H1 (cell line): Measurements from ENCODE around the gene ZNF282. TPM values are rescaled to one million over a fixed set of nuclear protein-coding genes. Genes with fewer than 3 reads are reported as not detected.

Experiments
- CTCF ChIA-PET: fragments of 300-600 bp; sonication (Branson Sonifier 250); formaldehyde crosslinking; loops from one replicate; lab custom pipeline; 2021; ENCODE audit not compliant: partially characterized antibody; lab: Charles Lee
- POLR2A ChIA-PET: fragments of 300-600 bp; sonication (Branson Sonifier 250); formaldehyde crosslinking; loops from one replicate; lab custom pipeline; 2021; ENCODE audit warnings: inconsistent platforms; ENCODE audit not compliant: partially characterized antibody; lab: Charles Lee
- DNase-seq, 2 experiments: peaks; one replicate each; pipeline versions ENCODE4 v3.0.0 to v3.0.0-alpha.2; 2010 to 2022; ENCODE audit warnings: low spot score in 2 of 2, low read depth in 1 of 2, mixed read lengths in 1 of 2
- FAIRE-seq: peaks from 2 replicates; lab custom pipeline; 2011; peaks lifted over from hg19 to GRCh38; lab: Jason Lieb, UNC
- H2AFZ ChIP-seq: 2 replicates; pipeline ENCODE4 v1.8.1; 2012; ENCODE audit warnings: low read length, inconsistent platforms
- H2AK5ac ChIP-seq: 2 replicates; pipeline ENCODE4 v1.6.1; 2013; ENCODE audit warnings: low read depth, low read length
- H2BK120ac ChIP-seq: replicated peaks from 2 replicates; pipeline ENCODE3; 2013; ENCODE audit warnings: low read depth, low read length, inconsistent platforms
- H2BK12ac ChIP-seq: 2 replicates; pipeline ENCODE4 v1.6.1; 2013; ENCODE audit warnings: low read depth, low read length
- H2BK15ac ChIP-seq: 2 replicates; pipeline ENCODE4 v1.6.1; 2013; ENCODE audit warnings: low read length
- H2BK20ac ChIP-seq: 2 replicates; pipeline ENCODE4 v1.6.1; 2013; ENCODE audit warnings: low read length
- H2BK5ac ChIP-seq: 2 replicates; pipeline ENCODE4 v1.6.1; 2013; ENCODE audit warnings: low read depth, low read length
- H3K14ac ChIP-seq: 2 replicates; pipeline ENCODE4 v1.6.1; 2013; ENCODE audit warnings: inconsistent platforms; ENCODE audit not compliant: insufficient read length
- H3K18ac ChIP-seq: 2 replicates; pipeline ENCODE4 v1.6.1; 2013; ENCODE audit warnings: low read length; ENCODE audit errors: extremely low read depth
- H3K23ac ChIP-seq: 2 replicates; pipeline ENCODE4 v1.6.1; 2013; ENCODE audit warnings: inconsistent platforms; ENCODE audit not compliant: insufficient read length
- H3K23me2 ChIP-seq: 2 replicates; pipeline ENCODE4 v1.6.1; 2013; ENCODE audit warnings: low read depth, low read length
- H3K27ac ChIP-seq: 2 replicates; pipeline ENCODE4 v1.6.1; 2011; ENCODE audit warnings: low read depth, low read length, inconsistent platforms
- H3K27me3 ChIP-seq, 4 experiments: replicated peaks in 1 of 4; 1 replicate in 1 of 4; 2 replicates in 3 of 4; pipeline versions ENCODE4 v1.6.1 to v1.8.1; 2011 to 2013; ENCODE audit warnings: low read length in 3 of 4, mild to moderate bottlenecking in 3 of 4, inconsistent platforms in 2 of 4, mixed read lengths in 2 of 4, moderate library complexity in 1 of 4; ENCODE audit not compliant: control insufficient read depth in 3 of 4, insufficient read depth in 3 of 4; ENCODE audit errors: extremely low read depth in 1 of 4
- H3K36me3 ChIP-seq, 4 experiments: 2 replicates each; pipeline versions ENCODE4 v1.6.1 to v1.8.1; 2011 to 2013; ENCODE audit warnings: mild to moderate bottlenecking in 4 of 4, low read length in 3 of 4, moderate library complexity in 2 of 4, control low read depth in 1 of 4, inconsistent platforms in 1 of 4; ENCODE audit not compliant: insufficient read depth in 4 of 4, control insufficient read depth in 2 of 4
- H3K4ac ChIP-seq: replicated peaks from 2 replicates; pipeline ENCODE3; 2013; ENCODE audit warnings: low read length, low read depth, mixed read lengths, inconsistent platforms; ENCODE audit not compliant: insufficient read length
- H3K4me1 ChIP-seq, 4 experiments: replicated peaks in 1 of 4; 1 replicate in 1 of 4; 2 replicates in 3 of 4; pipeline versions ENCODE4 v1.6.1 to v1.8.1; 2011 to 2013; ENCODE audit warnings: low read length in 3 of 4, inconsistent platforms in 2 of 4, mixed read lengths in 1 of 4; ENCODE audit not compliant: insufficient read depth in 4 of 4, control insufficient read depth in 3 of 4
- H3K4me2 ChIP-seq, 2 experiments: 2 replicates each; pipeline versions ENCODE4 v1.6.1 to v1.8.1; 2011 to 2013; ENCODE audit warnings: low read depth in 2 of 2, low read length in 2 of 2, control low read depth in 1 of 2, inconsistent platforms in 1 of 2, mild to moderate bottlenecking in 1 of 2; ENCODE audit not compliant: insufficient read depth in 1 of 2
- H3K4me3 ChIP-seq, 4 experiments: fragments of 200-600, 300-600 bp in 1 of 4; sonication (generic), shearing (Covaris generic), sonication (Bioruptor Twin) in 1 of 4; 2 replicates each; pipeline versions ENCODE4 v1.5.1 to v1.8.1; 2011 to 2016; ENCODE audit warnings: low read length in 4 of 4, low read depth in 3 of 4, control low read depth in 2 of 4, inconsistent platforms in 2 of 4, mild to moderate bottlenecking in 2 of 4, mixed read lengths in 1 of 4, moderate library complexity in 1 of 4; ENCODE audit not compliant: insufficient read depth in 2 of 4; ENCODE audit errors: extremely low read depth in 1 of 4
- H3K56ac ChIP-seq: replicated peaks from 2 replicates; pipeline ENCODE3; 2013; ENCODE audit warnings: low read depth, mild to moderate bottlenecking, mixed read lengths, low read length, inconsistent platforms; ENCODE audit not compliant: insufficient read length
- H3K79me1 ChIP-seq: 2 replicates; pipeline ENCODE4 v1.6.1; 2013; ENCODE audit warnings: low read depth, low read length, control low read depth
- H3K79me2 ChIP-seq, 2 experiments: 2 replicates each; pipeline versions ENCODE4 v1.6.1 to v1.8.1; 2012 to 2013; ENCODE audit warnings: low read length in 2 of 2, mild to moderate bottlenecking in 2 of 2, inconsistent platforms in 1 of 2; ENCODE audit not compliant: insufficient read depth in 2 of 2, control insufficient read depth in 1 of 2
- H3K9ac ChIP-seq, 4 experiments: replicated peaks in 1 of 4; 1 replicate in 1 of 4; 2 replicates in 3 of 4; pipeline versions ENCODE4 v1.6.1 to v1.8.1; 2011 to 2013; ENCODE audit warnings: low read depth in 3 of 4, low read length in 3 of 4, control low read depth in 2 of 4, mild to moderate bottlenecking in 2 of 4, moderate library complexity in 2 of 4, inconsistent platforms in 1 of 4; ENCODE audit errors: extremely low read depth in 1 of 4
- H3K9me3 ChIP-seq, 2 experiments: 2 replicates each; pipeline versions ENCODE4 v1.6.1 to v1.8.1; 2012 to 2013; ENCODE audit warnings: mild to moderate bottlenecking in 2 of 2, moderate library complexity in 2 of 2, control low read depth in 1 of 2, inconsistent platforms in 1 of 2, low read depth in 1 of 2, low read length in 1 of 2, mixed read lengths in 1 of 2; ENCODE audit not compliant: insufficient read depth in 2 of 2
- H4K20me1 ChIP-seq, 2 experiments: replicated peaks in 1 of 2; 2 replicates each; pipeline versions ENCODE3 to v1.8.1; 2011 to 2013; ENCODE audit warnings: inconsistent platforms in 2 of 2, low read length in 2 of 2, mild to moderate bottlenecking in 1 of 2; ENCODE audit not compliant: insufficient read depth in 2 of 2, control insufficient read depth in 1 of 2
- H4K5ac ChIP-seq: 2 replicates; pipeline ENCODE4 v1.6.1; 2013; ENCODE audit warnings: low read length, low read depth, mixed read lengths, inconsistent platforms; ENCODE audit not compliant: insufficient read length
- H4K8ac ChIP-seq: 2 replicates; pipeline ENCODE4 v1.8.0; 2013; ENCODE audit warnings: mild to moderate bottlenecking, moderate library complexity, low read length, inconsistent platforms; ENCODE audit not compliant: insufficient read depth; ENCODE audit errors: extremely low read depth
- H4K91ac ChIP-seq: replicated peaks from 2 replicates; pipeline ENCODE3; 2013; ENCODE audit warnings: low read length, mixed read lengths, inconsistent platforms; ENCODE audit not compliant: insufficient read length
- BCL11A ChIP-seq, 2 experiments: IDR thresholded peaks; one replicate each; pipeline ENCODE4 v1.6.1; 2011; ENCODE audit warnings: low read depth in 2 of 2, low read length in 2 of 2, mild to moderate bottlenecking in 2 of 2
- CTBP2 ChIP-seq: IDR thresholded peaks from 2 replicates; pipeline ENCODE4 v1.7.0; 2011; ENCODE audit warnings: borderline replicate concordance, mild to moderate bottlenecking, moderate library complexity, mixed read lengths, low read length; ENCODE audit not compliant: insufficient read depth, insufficient read length
- POU5F1 ChIP-seq: IDR thresholded peaks from 2 replicates; pipeline ENCODE4 v1.6.1; 2011; ENCODE audit warnings: low read depth, mild to moderate bottlenecking, low read length, moderate library complexity
- TAF7 ChIP-seq: optimal IDR thresholded peaks from 2 replicates; pipeline ENCODE3; 2011; ENCODE audit warnings: low read depth, mild to moderate bottlenecking, inconsistent platforms, low read length, moderate library complexity, borderline replicate concordance
- TCF12 ChIP-seq: IDR thresholded peaks from 2 replicates; pipeline ENCODE4 v1.6.1; 2011; ENCODE audit warnings: low read depth, mild to moderate bottlenecking, low read length
- ZNF274 ChIP-seq: IDR thresholded peaks from 2 replicates; pipeline ENCODE4 v1.7.0; 2012; ENCODE audit warnings: low read length, borderline replicate concordance; ENCODE audit errors: extremely low read depth
- WGBS, 2 experiments: shearing (Covaris generic) in 1 of 2; methylation state at CpG; one replicate each; pipeline versions ENCODE4 v1.1.6 to v1.1.7; 2013 to 2015; ENCODE audit warnings: low lambda C conversion rate in 2 of 2, mixed read lengths in 2 of 2, inconsistent platforms in 1 of 2, low coverage in 1 of 2, missing lambda C conversion rate in 1 of 2; ENCODE audit not compliant: insufficient replicate concordance in 2 of 2, insufficient coverage in 1 of 2, insufficient read length in 1 of 2; ENCODE audit errors: extremely low coverage in 1 of 2, missing lambda C conversion rate in 1 of 2; 5-methylcytosine and 5-hydroxymethylcytosine counted together
- polyA plus RNA-seq, 7 experiments: library from polyadenylated mRNA; depleted of rRNA in 3 of 7; stranded (reverse) in 5 of 7; unstranded in 2 of 7; fragments of >200 nt in 5 of 7; fragments of 200-250 nt in 2 of 7; gene quantifications; 1 replicate in 5 of 7; 2 replicates in 1 of 7; 4 replicates in 1 of 7; pipeline versions ENCODE4 v1.2.1 to v1.2.3, GENCODE V29; 2011 to 2013; ENCODE audit warnings: missing spikeins in 2 of 7, mixed read lengths in 2 of 7
- total RNA-seq: library from RNA; stranded (reverse); fragmentation: NEBNext Ultra II Directional; extraction: Animal tissue kit (Norgen Biotek cat#: 25700); gene quantifications from 2 replicates; pipeline ENCODE4 v1.2.1, GENCODE V29; 2021

ZNF282 gene
- total and polyA plus RNA-seq, 2 of the 8 experiments (the other 6 are each of a cell fraction or from before 2014, with no cell fraction given): 16.9 to 36.3 TPM

GRCh38 chr7:149225656-149226055 is 30.3 kb downstream of the ZNF282 start:
- H2BK12ac ChIP-seq: no peak overlapping the region
- TF ChIP-seq BCL11A (IDR thresholded peaks at IDR 0.05; ENCODE audit: low read depth in 2 of 2, low read length in 2 of 2) (no peak), ZNF274 (no peak), TAF7 (no peak), POU5F1 (no peak), TCF12 (no peak), CTBP2 (no peak)
- no peak overlapping the region for H4K5ac ChIP-seq
- H3K79me1 ChIP-seq: peaks cover 2% of the 10 kb centered on the region; the same call in 1 of the 2 replicates
- FAIRE-seq: no peak
- ChIA-PET CTCF (interaction anchor here (1.6 kb wide), 1 partner anchor 17 kb away, joined by 3 read pairs; no protein-coding TSS in a partner anchor), POLR2A (interaction anchor here (1.1 kb wide), 1 partner anchor 24 kb away, joined by 6 read pairs; no protein-coding TSS in a partner anchor)
- no peak overlapping the region for H2AK5ac ChIP-seq
- H2BK120ac ChIP-seq: no peak overlapping the region
- H3K27me3 ChIP-seq: no peaks in the 10 kb centered on the region
- H3K4ac ChIP-seq: no peak overlapping the region
- whole genome bisulfite sequencing, 2 experiments: 94% methylated on average over 22 of the region's 22 CpGs; no CpG with 5 or more reads in 1 of the 2 experiments
- H3K4me2 ChIP-seq: no peak overlapping the region
- no peak overlapping the region for H3K4me3 ChIP-seq
- no peak overlapping the region for H2BK5ac ChIP-seq
- DNase-seq: no peak
- no peak overlapping the region for H2AFZ ChIP-seq
- H3K23ac ChIP-seq: no peak overlapping the region
- H2BK15ac ChIP-seq: no peak overlapping the region
- no peak overlapping the region for H3K18ac ChIP-seq
- H4K8ac ChIP-seq: no peak overlapping the region
- no peaks in the 10 kb centered on the region; a peak in 1 of 7 replicates for H3K4me1 ChIP-seq
- no peak overlapping the region for H3K56ac ChIP-seq
- 0 out of 2 replicates have a peak, but pooled peaks cover 4% of the 10 kb centered on the region for H3K23me2 ChIP-seq
- H3K9ac ChIP-seq: no peak overlapping the region
- no peak overlapping the region for H3K14ac ChIP-seq
- no peak overlapping the region for H4K91ac ChIP-seq
- peaks cover 0 to 10% of the 10 kb centered on the region in 2 experiments for H4K20me1 ChIP-seq
- H3K36me3 ChIP-seq: peaks cover 0 to 20% (median 5%) of the 10 kb centered on the region in 4 experiments; a peak in 6 of 8 replicates
- H3K79me2 ChIP-seq: no peaks in the 10 kb centered on the region
- no peaks in the 10 kb centered on the region for H3K9me3 ChIP-seq
- H3K27ac ChIP-seq: no peak overlapping the region
- H2BK20ac ChIP-seq: no peak overlapping the region
